SU-DHL-6 (cell line): ENCODE data around the gene CFAP99.

Source experiments
- EZH2phosphoT487 ChIP-seq: fragments of 200-600 bp; sonication (generic), shearing (Covaris generic); conservative IDR thresholded peaks from 2 replicates; pipeline ENCODE4 v1.6.1; 2018; ENCODE audit warnings: mild to moderate bottlenecking, antibody characterized with exemption, low read length, moderate library complexity, mixed read lengths
- TF ChIP-seq, protein P1 (sequence below): fragments of 200-600 bp; sonication (generic); IDR thresholded peaks from one replicate; pipeline ENCODE4 v1.5.1; 2017; ENCODE audit warnings: antibody characterized with exemption, mild to moderate bottlenecking, low read length, moderate library complexity; ENCODE audit not compliant: insufficient read depth, poor library complexity, severe bottlenecking

DNA sequence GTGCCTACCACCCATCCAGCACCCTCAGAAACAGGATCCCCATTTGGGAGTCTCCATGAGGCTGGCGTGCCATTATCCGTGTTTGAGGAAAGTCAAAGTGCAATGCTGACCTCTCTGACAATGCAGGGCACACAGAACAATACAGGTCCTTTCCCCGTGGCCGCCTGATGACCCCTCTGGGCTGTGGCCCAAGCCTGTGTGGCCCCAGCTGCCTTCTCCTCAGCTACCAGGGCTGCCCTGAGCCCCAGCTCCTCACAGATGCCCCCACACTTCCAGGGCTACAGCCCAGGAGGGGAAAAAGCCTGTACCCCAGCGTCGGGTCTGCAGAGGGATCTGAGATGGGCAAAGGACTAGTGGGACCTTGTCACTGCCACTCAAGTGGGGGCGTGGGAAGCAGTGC is 15.8 kb upstream of the CFAP99 start:
- TF ChIP-seq, protein P1, sequence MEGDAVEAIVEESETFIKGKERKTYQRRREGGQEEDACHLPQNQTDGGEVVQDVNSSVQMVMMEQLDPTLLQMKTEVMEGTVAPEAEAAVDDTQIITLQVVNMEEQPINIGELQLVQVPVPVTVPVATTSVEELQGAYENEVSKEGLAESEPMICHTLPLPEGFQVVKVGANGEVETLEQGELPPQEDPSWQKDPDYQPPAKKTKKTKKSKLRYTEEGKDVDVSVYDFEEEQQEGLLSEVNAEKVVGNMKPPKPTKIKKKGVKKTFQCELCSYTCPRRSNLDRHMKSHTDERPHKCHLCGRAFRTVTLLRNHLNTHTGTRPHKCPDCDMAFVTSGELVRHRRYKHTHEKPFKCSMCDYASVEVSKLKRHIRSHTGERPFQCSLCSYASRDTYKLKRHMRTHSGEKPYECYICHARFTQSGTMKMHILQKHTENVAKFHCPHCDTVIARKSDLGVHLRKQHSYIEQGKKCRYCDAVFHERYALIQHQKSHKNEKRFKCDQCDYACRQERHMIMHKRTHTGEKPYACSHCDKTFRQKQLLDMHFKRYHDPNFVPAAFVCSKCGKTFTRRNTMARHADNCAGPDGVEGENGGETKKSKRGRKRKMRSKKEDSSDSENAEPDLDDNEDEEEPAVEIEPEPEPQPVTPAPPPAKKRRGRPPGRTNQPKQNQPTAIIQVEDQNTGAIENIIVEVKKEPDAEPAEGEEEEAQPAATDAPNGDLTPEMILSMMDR = no peak
- no peak for TF ChIP-seq EZH2phosphoT487
